CD4-positive, alpha-beta T cell treated with Interleukin-17A for 1 hour (primary cell): ENCODE measurements around the gene HIF3A.

ENCODE experiments used
- DNase-seq: peaks from one replicate; pipeline ENCODE4 v3.0.0-alpha.2; 2020

The HIF3A gene

DNA sequence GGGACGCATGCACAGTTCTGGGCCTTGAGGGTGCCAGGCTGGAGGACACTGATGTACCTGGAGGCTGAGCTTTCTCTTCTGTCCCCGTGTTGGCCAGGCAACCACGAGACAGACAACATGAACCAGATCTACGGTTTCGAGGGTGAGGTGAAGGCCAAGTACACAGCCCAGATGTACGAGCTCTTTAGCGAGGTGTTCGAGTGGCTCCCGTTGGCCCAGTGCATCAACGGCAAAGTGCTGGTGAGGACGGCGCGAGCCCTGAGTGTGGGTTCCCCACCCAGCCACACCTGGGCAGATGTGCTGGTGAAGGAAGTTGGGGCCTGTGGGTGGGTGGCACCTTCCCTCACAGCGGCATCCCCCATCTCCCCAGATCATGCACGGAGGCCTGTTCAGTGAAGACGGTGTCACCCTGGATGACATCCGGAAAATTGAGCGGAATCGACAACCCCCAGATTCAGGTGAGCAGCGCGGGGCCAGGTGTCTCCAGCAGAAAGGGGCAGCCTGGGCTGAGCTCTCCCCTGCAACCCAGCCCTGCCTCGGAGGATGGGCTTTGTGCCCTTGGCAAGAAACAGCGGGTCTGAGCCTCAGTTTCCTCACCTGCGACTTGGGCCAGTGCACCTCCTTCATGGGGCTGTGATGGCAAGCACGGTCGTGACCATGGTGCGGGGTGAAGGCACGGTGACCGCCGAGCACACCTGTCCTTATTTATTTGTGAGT lies 90.3 kb downstream of the HIF3A start:
- no peak for DNase-seq

DNA sequence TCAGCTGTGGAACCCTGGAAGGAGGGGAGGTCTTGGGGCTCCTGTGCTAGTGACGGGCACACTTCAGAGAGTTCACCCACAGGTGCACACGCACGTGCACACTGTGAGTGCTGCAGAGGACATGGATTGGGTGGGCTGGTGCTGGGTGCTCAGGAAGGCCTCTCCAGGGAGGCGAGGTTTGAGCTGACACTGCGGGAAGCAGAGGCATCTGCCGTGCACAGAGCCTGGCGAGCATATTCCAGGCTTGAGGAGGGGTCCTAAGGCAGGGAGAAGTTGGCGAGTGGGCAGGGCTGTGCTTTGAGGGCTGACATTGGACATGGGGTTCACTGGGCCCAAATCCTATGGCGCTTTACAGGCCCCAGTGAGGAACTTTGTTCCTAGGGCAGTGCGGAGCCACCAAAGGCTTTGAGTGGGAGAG lies 90.9 kb downstream of the HIF3A start:
- no peak for DNase-seq

DNA sequence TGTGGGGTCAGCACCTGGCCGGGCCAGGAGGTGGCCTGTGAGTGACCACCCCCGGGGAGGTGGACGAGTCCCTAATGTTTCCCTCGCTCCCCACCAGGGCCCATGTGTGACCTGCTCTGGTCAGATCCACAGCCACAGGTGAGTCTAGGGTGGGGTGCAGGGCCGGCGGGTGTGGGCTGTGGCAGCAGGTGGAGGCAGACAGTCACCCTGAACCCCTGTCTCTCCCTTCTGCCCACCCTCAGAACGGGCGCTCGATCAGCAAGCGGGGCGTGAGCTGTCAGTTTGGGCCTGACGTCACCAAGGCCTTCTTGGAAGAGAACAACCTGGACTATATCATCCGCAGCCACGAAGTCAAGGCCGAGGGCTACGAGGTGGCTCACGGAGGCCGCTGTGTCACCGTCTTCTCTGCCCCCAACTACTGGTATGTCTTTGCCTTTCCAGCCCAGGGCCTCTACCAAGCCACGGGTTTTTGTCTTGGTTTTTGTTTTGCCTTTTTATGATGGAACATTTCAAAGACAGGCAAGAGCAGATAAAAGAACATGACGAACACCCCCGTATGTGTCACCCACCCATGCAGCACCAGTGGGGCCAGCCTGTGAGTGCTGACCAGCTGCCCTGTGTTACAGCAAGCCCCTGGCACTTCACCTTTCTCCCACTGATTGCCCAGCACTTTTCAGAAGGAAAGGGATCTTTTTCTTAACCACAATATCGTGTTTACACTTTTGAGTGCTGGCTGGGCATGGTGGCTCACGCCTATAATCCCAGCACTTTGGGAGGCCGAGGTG lies 91.7 kb downstream of the HIF3A start:
- no peak for DNase-seq

DNA sequence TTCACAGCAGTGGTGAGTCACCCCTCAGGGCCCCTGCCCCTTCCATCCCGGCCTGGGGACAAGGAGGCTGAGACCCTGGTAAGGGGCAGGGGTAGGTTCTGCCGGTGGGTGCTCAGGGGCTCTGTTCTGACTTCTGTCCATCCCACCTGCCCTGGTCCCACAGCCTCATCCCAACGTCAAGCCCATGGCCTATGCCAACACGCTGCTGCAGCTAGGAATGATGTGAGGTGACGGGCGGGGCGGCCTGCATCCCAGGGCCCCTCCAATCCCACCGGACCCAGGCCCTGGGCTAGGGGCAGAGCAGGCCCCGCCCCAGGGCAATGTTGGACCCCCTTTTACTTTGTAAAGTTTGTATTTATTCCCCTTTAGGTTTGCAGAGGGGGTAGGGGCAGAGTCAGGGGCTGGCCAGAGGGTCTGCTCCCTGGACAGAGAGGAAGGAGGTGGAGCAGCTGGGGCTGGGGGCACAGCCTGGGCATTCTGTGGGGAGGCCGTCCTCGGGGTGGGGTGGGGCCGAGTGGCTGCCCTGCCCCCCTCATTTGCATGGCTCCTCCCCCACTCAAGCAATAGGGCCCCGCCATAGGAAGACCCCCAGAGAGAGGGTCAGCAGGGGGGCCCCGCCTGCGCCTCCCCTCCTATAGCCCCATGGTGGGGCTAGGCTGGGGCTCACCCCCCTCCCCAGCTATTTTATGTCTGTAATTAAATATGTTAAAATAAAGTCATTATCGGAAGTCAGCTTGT lies 93.4 kb downstream of the HIF3A start:
- DNase-seq = no peak

DNA sequence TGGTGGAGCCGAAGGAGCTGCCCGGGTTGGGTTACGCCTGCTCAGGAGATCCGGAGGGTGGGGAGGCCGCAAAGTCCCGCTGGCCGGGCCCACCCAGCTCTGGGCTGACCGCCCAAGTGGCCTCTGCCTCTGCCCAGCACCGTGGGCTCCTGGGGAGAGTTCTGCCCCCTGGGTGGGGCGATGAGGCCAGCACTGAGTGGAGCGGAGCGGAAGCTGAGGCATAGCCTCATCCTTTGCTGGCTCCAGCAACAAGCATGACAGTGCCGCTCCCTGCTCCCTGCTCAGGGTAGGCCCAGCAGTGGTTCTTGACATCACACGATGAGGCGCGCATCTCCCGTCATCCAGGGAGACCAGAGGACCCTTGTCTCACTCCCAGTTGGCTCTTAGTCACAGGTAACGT lies 94.0 kb downstream of the HIF3A start:
- no peak for DNase-seq

DNA sequence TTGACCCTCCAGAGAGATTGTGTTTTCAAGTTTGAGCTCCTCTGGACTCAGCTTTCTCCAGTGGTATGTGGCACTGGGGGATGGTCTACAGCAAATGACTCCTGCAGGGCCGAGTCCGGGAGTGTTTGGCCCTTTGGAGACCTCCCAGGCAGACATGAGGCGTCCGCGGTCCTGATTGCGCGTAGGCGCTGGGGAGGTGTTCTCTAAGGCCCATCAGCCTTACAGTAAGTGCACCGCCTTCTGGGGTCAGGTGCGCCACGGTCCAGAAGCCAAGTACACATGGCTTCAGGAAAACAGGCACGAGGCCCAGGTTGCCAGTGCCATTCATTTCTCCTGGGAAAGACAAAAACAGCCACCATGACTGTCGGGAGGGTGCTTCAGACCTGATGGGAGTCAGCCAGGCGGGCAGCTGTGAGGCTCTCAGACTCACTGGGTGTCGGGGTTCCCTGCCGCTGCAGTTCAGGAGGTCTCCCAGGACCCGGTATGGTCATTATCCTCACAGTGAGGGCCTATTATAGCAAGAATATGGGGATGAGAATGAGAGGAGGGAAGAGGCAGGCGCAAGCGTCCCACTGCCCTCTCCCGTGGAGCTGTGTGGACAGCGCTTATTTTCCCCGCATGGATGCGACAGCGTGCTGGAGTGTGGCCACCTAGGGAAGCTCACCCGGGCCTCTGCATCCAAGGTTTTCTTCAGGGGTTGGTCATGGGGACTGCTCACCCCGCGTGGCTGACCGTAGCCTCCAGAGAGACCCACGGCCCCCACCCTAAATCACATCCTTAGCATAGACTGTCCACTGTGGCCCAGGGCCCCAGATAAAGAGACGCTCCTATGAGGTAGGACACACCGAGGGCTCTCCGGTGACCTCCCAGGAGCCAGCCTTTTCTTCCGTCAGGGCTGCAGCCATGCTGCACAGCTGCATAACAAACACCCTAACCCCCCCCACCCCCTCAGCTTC lies 94.7 kb downstream of the HIF3A start:
- DNase-seq = no peak

DNA sequence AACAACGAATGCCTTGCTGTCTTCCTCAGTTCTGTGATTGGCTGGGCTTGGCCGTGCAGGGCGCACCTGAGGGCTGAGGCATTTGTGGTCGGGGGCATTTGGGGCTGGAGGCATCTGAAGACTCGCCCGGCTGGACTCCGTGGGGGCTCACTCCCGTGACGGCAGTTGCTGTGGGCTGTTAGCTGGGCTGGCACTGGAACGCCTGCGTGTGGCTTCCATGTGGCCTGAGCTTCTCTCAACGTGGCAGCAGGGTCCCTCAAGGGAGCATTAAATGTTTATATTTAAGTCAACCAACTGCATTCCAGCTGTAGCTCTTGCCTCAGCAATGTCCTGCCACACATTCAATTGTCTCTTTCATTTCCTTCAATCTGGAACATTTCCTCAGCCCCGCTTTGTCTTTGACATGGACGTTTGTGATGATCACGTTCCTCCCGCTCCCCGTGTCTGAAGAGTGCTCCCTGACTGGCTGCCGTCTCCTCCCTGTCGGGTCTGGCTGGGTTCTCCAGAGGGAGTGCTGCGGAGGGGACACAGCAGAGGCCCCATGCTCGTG lies 95.5 kb downstream of the HIF3A start:
- no peak for DNase-seq

DNA sequence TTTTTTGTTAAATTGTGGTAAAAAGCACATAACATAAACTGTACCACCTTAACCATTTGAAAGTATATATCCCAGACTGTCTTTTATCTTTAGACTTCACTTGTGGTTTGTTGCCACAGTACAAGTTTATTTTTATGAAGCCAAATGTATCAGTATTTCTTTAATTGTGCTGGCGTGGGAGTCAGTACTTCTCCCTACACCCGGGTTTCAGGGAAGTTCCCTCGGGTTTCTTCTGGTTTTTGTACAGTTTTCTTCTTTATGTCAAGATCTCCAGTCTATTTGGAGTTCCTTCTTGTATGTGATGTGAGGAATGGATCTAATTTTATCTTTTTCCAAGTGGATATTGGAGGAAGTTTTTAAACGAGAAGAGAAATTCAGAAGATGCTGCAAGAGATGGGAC lies 96.0 kb downstream of the HIF3A start:
- DNase-seq = no peak
